Lung (tissue), 12 donors: ENCODE data around the gene CA7. TPM values are rescaled to one million over a fixed set of nuclear protein-coding genes. Genes with fewer than 3 reads are reported as not detected.

Experiments used
- ATAC-seq: fragments of 200-7000 bp; cut with Tn5 transposase; one replicate; pipeline ENCODE4 v1.9.1; 2020; ENCODE audit warnings: moderate number of reproducible peaks; ENCODE audit not compliant: insufficient read depth, low FRiP score
- DNase-seq, 3 donors: peaks; one replicate each; pipeline ENCODE4 v3.0.0-alpha.2; 2013 to 2017
- H3K27ac ChIP-seq, 2 donors: one replicate each; pipeline ENCODE4 v1.5.1; 2013; ENCODE audit warnings: mild to moderate bottlenecking in 2 of 2, moderate library complexity in 2 of 2, control low read depth in 1 of 2, inconsistent platforms in 1 of 2, low read depth in 1 of 2, low read length in 1 of 2
- H3K27me3 ChIP-seq, 3 donors: one replicate each; pipeline ENCODE4 v1.5.1; 2013; ENCODE audit warnings: low read length in 2 of 3; ENCODE audit not compliant: control insufficient read depth in 3 of 3, insufficient read depth in 3 of 3
- H3K36me3 ChIP-seq, 4 donors: one replicate each; pipeline ENCODE4 v1.5.1; 2013; ENCODE audit warnings: low read length in 4 of 4, mild to moderate bottlenecking in 1 of 4, moderate library complexity in 1 of 4; ENCODE audit not compliant: control insufficient read depth in 4 of 4, insufficient read depth in 4 of 4
- H3K4me1 ChIP-seq, 5 donors: one replicate each; pipeline ENCODE4 v1.5.1; 2013; ENCODE audit warnings: low read length in 5 of 5, mild to moderate bottlenecking in 2 of 5, moderate library complexity in 1 of 5; ENCODE audit not compliant: control insufficient read depth in 5 of 5, insufficient read depth in 5 of 5
- H3K4me3 ChIP-seq: one replicate; pipeline ENCODE4 v1.5.1; 2013; ENCODE audit warnings: mild to moderate bottlenecking, control low read depth, moderate library complexity
- H3K9ac ChIP-seq, 2 donors: one replicate each; pipeline ENCODE4 v1.5.1; 2013; ENCODE audit warnings: low read length in 2 of 2, control low read depth in 1 of 2; ENCODE audit not compliant: insufficient read depth in 1 of 2
- H3K9me3 ChIP-seq, 4 donors: one replicate each; pipeline ENCODE4 v1.5.1; 2013; ENCODE audit warnings: low read length in 3 of 4, mild to moderate bottlenecking in 1 of 4, moderate library complexity in 1 of 4; ENCODE audit not compliant: control insufficient read depth in 4 of 4, insufficient read depth in 3 of 4
- WGBS, 2 donors: extraction: QIAGEN DNeasy Blood & Tissue Kit; methylation state at CpG; one replicate each; pipeline ENCODE4 v1.1.7; 2013; 5-methylcytosine and 5-hydroxymethylcytosine counted together
- polyA plus RNA-seq, 2 donors: library from polyadenylated mRNA; stranded (reverse); fragments of 200-250 nt; gene quantifications; one replicate each; pipeline ENCODE4 v1.2.1, GENCODE V29; 2013
- total RNA-seq, 2 donors: library from RNA; depleted of rRNA in 1 of 2; stranded (reverse); fragments of >200 nt in 1 of 2; gene quantifications; one replicate each; pipeline ENCODE4 v1.2.1, GENCODE V29; 2014 to 2021
- TF ChIP-seq, protein P1 (sequence below): IDR thresholded peaks from 2 replicates; pipeline ENCODE4 v1.5.1; 2012; ENCODE audit warnings: mild to moderate bottlenecking; ENCODE audit errors: control extremely low read depth, extremely low read depth
- donor health status: control.
- donor health status: control.
- donor health status: Bipolar disorder and iron deficiency.
- donor health status: healthy.
- donor health status: DM: yes; HTN: yes; CAD: no.

The CA7 gene
- total and polyA plus RNA-seq, 4 donors: not detected

DNA sequence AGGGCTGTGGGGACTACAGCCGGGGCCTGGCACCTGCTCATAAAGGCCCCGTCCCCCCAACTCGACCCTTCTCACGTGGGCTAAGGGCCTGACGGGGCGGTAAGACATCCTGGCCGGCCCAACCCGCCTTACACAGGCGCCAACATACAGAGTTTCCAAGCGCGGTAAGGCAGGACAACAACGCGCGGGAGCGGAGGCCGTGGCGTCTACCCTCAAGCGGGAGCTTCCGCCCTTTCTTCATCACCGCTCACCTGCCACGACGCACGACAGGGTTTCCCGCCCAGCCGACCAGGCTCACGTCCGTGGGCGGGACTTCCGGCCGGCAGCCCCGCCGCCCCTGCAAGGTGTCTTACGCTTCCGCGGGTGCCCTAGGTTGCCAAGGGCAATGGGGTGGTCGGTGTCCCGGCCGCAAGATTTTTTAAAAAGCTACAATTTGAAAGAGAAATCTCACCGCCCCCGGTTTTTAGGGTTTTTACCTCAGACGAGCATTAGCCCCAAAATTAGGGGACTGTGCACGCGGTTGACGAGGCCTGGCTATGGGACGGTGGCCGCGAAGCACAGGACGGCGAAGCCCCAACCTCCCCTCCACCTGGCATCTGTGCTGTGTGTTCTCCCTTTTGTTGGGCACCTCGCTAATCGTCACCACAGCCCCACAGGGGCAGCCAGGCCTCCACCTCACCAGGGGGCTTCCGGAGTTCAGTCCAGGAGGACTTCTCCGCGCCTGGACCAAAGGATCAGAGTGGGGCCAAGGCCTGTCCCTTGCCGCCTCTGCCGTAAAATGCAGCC, 42.7 kb upstream of the CA7 start, which contains the start of gene TERB1:
TSS of gene TERB1 (minus strand) at position 265 of the 786 bp plus-strand sequence. CDS start 4,786 bp downstream, outside the sequence.
- ATAC-seq: no peak
- no peaks in the 10 kb centered on the region for H3K27me3 ChIP-seq
- TF ChIP-seq, protein P1, sequence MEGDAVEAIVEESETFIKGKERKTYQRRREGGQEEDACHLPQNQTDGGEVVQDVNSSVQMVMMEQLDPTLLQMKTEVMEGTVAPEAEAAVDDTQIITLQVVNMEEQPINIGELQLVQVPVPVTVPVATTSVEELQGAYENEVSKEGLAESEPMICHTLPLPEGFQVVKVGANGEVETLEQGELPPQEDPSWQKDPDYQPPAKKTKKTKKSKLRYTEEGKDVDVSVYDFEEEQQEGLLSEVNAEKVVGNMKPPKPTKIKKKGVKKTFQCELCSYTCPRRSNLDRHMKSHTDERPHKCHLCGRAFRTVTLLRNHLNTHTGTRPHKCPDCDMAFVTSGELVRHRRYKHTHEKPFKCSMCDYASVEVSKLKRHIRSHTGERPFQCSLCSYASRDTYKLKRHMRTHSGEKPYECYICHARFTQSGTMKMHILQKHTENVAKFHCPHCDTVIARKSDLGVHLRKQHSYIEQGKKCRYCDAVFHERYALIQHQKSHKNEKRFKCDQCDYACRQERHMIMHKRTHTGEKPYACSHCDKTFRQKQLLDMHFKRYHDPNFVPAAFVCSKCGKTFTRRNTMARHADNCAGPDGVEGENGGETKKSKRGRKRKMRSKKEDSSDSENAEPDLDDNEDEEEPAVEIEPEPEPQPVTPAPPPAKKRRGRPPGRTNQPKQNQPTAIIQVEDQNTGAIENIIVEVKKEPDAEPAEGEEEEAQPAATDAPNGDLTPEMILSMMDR: no peak
- H3K27ac ChIP-seq: no peak within 1 kb of the TSS
- H3K4me1 ChIP-seq: no peaks in the 10 kb centered on the region
- 93 to 94% methylated on average over 56 of the region's 56 CpGs for WGBS, 2 donors
- DNase-seq: no peak
- H3K4me3 ChIP-seq: no peak within 1 kb of the TSS
- H3K36me3 ChIP-seq: peaks cover 13 to 22% (median 15%) of the 10 kb centered on the region in 4 donors
- no peak within 1 kb of the TSS for H3K9ac ChIP-seq
- H3K9me3 ChIP-seq: no peaks in the 10 kb centered on the region

DNA sequence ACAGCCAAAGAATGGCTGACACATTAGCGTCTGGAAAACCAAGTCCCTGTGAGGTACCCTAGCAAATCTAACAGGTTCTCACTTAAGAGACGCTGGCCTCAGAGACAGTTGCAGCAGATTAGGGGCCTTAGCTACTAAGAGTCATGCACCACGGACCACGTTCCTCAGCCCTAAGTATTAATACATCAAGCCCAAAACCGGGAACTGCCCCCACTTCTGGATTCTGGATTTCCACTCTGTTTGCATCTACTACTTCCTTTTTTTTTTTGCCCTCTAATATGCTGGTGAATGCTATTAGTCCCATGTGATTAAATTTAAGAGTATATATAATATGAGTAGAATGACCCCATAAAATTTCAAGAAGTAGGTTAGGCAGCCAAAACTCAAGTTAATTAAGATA, 42.1 kb upstream of the CA7 start:
- Histone ChIP-seq H3K4me1 (no peaks in the 10 kb centered on the region), H3K36me3 (peaks cover 15 to 25% (median 18%) of the 10 kb centered on the region in 4 donors)
- WGBS, 2 donors: 71 to 86% methylated on average over 5 of the region's 5 CpGs

DNA sequence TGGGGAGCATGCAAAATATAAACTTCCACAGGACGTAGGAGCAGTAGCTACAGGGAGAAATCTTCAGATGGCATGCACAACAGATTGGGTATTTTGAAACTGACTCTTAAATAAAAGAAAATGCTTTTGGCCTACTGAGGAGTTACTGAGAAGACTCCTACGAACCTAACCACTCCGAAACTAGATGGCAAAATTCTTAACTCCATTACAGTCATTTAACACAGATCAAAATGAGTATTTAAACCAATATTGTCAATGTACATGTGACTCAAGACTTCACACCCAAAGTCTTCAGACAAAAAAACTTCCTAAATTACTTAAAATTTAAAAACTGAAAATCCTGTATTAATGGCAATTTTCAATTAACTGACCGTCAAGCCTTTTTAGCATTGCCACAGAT, 34.4 kb upstream of the CA7 start:
- Histone ChIP-seq H3K27me3 (no peaks in the 10 kb centered on the region), H3K36me3 (peaks cover 22 to 52% (median 37%) of the 10 kb centered on the region in 4 donors), H3K4me1 (no peaks in the 10 kb centered on the region), H3K9ac (no peak overlapping the region), H3K27ac (no peak overlapping the region), H3K9me3 (no peaks in the 10 kb centered on the region), H3K4me3 (no peak overlapping the region)
- 95% methylated on average over 4 of the region's 4 CpGs for WGBS, 2 donors
- no peak for ATAC-seq
- DNase-seq: no peak
- TF ChIP-seq, protein P1: no peak

More for the DNA sequence above, 42.1 kb upstream of the CA7 start:
- DNase-seq: no peak
- TF ChIP-seq, protein P1: no peak
- Histone ChIP-seq H3K9me3 (no peaks in the 10 kb centered on the region), H3K27ac (no peak overlapping the region), H3K27me3 (no peaks in the 10 kb centered on the region), H3K9ac (no peak overlapping the region), H3K4me3 (no peak overlapping the region)
- ATAC-seq: no peak
